GM23338 (cell line): Measurements from ENCODE around the gene SYT13. TPM values are rescaled to one million over a fixed set of nuclear protein-coding genes. Genes with fewer than 3 reads are reported as not detected.

Experiments
- ATAC-seq: fragments of 200-7000 bp; cut with Tn5 transposase; 3 replicates; pipeline ENCODE4 v1.9.1; 2020
- DNase-seq: peaks from one replicate; pipeline ENCODE4 v3.0.0-alpha.2; 2015; ENCODE audit warnings: low spot score
- H2AFZ ChIP-seq: fragments of 200-600 bp; sonication (generic); 2 replicates; pipeline ENCODE4 v1.8.0; 2016; ENCODE audit warnings: antibody characterized with exemption, mild to moderate bottlenecking, moderate library complexity
- H3F3A ChIP-seq: fragments of 200-600 bp; sonication (generic); replicated peaks from 2 replicates; pipeline ENCODE4 v1.8.0; 2017; ENCODE audit warnings: antibody characterized with exemption, mixed run types, low read depth
- H3K27ac ChIP-seq: fragments of 200-600 bp; sonication (generic); 2 replicates; pipeline ENCODE4 v1.6.1; 2016; ENCODE audit warnings: low read depth
- H3K27me3 ChIP-seq: fragments of 200-600 bp; sonication (generic); 2 replicates; pipeline ENCODE4 v1.8.0; 2016; ENCODE audit warnings: mild to moderate bottlenecking, mixed run types, moderate library complexity; ENCODE audit not compliant: insufficient read depth
- H3K36me3 ChIP-seq: fragments of 200-600 bp; sonication (generic); 2 replicates; pipeline ENCODE4 v1.8.0; 2016; ENCODE audit warnings: mild to moderate bottlenecking; ENCODE audit not compliant: insufficient read depth
- H3K4me1 ChIP-seq: fragments of 200-600 bp; sonication (generic); 2 replicates; pipeline ENCODE4 v1.8.0; 2016; ENCODE audit warnings: mild to moderate bottlenecking, moderate library complexity; ENCODE audit not compliant: insufficient read depth
- H3K4me2 ChIP-seq: fragments of 200-600 bp; sonication (generic); 2 replicates; pipeline ENCODE4 v1.7.1; 2017; ENCODE audit warnings: mixed run types
- H3K4me3 ChIP-seq: fragments of 200-600 bp; sonication (generic); 2 replicates; pipeline ENCODE4 v1.6.1; 2016; ENCODE audit warnings: mixed run types
- H3K79me2 ChIP-seq: fragments of 200-600 bp; sonication (generic); replicated peaks from 2 replicates; pipeline ENCODE4 v1.8.0; 2017; ENCODE audit warnings: mild to moderate bottlenecking; ENCODE audit not compliant: insufficient read depth
- H3K9me2 ChIP-seq: fragments of 200-600 bp; sonication (generic); 2 replicates; pipeline ENCODE4 v1.8.0; 2017; ENCODE audit not compliant: insufficient read depth
- H4K20me1 ChIP-seq: fragments of 200-600 bp; sonication (generic); replicated peaks from 2 replicates; pipeline ENCODE4 v1.8.0; 2017; ENCODE audit warnings: mild to moderate bottlenecking; ENCODE audit not compliant: insufficient read depth
- H3K27ac Mint-ChIP-seq: 2 replicates; pipeline ENCODE4 v1.8.0; 2020; ENCODE audit warnings: inconsistent platforms, mild to moderate bottlenecking, moderate library complexity, mixed read lengths
- H3K27me3 Mint-ChIP-seq: 3 replicates; pipeline ENCODE4 v1.8.0; 2022; ENCODE audit warnings: low read depth, mild to moderate bottlenecking, moderate library complexity, mixed read lengths, inconsistent platforms; ENCODE audit not compliant: insufficient read depth, poor library complexity
- H3K36me3 Mint-ChIP-seq: 3 replicates; pipeline ENCODE4 v1.8.0; 2021; ENCODE audit warnings: low read depth, mild to moderate bottlenecking, inconsistent platforms, moderate library complexity, mixed read lengths
- H3K4me1 Mint-ChIP-seq: 3 replicates; pipeline ENCODE4 v1.8.0; 2020; ENCODE audit warnings: mild to moderate bottlenecking, inconsistent platforms, mixed read lengths
- H3K4me3 Mint-ChIP-seq: 3 replicates; pipeline ENCODE4 v1.8.0; 2021; ENCODE audit warnings: moderate library complexity, mild to moderate bottlenecking, inconsistent platforms, mixed read lengths
- H3K9me3 Mint-ChIP-seq: 3 replicates; pipeline ENCODE4 v1.8.0; 2020; ENCODE audit warnings: moderate library complexity, mild to moderate bottlenecking, inconsistent platforms, mixed read lengths
- CREB1 ChIP-seq: fragments of 250-450 bp; sonication (Bioruptor Pico); IDR thresholded peaks from 2 replicates; pipeline ENCODE4 v1.5.0; 2020; ENCODE audit warnings: low read depth, mild to moderate bottlenecking, moderate library complexity
- EZH2 ChIP-seq: fragments of 200-600 bp; sonication (generic); IDR thresholded peaks from one replicate; pipeline ENCODE4 v1.8.0; 2017; ENCODE audit warnings: antibody characterized with exemption, mild to moderate bottlenecking, low read depth; ENCODE audit not compliant: unreplicated experiment
- EZH2phosphoT487 ChIP-seq: fragments of 200-600 bp; sonication (generic); IDR thresholded peaks from one replicate; pipeline ENCODE4 v1.8.1; 2018; ENCODE audit warnings: antibody characterized with exemption; ENCODE audit not compliant: unreplicated experiment
- JUNB ChIP-seq: IDR thresholded peaks from one replicate; pipeline ENCODE4 v1.6.1; 2016; ENCODE audit warnings: antibody characterized with exemption; ENCODE audit not compliant: unreplicated experiment
- NANOG ChIP-seq: IDR thresholded peaks from 2 replicates; pipeline ENCODE4 v1.6.1; 2016; ENCODE audit warnings: antibody characterized with exemption, borderline replicate concordance
- POLR2AphosphoS5 ChIP-seq: IDR thresholded peaks from 2 replicates; pipeline ENCODE4 v1.6.1; 2016; ENCODE audit warnings: antibody characterized with exemption, low read depth
- STAT1 ChIP-seq: IDR thresholded peaks from one replicate; pipeline ENCODE4 v1.6.1; 2016; ENCODE audit warnings: antibody characterized with exemption; ENCODE audit not compliant: unreplicated experiment
- ZNF114 ChIP-seq: fragments of 250-450 bp; sonication (Bioruptor Pico); IDR thresholded peaks from 2 replicates; pipeline ENCODE4 v1.5.0; 2020; ENCODE audit warnings: mild to moderate bottlenecking, moderate library complexity
- ZNF331 ChIP-seq: fragments of 250-450 bp; sonication (Bioruptor Pico); IDR thresholded peaks from 2 replicates; pipeline ENCODE4 v1.5.0; 2020; ENCODE audit warnings: low read depth, mild to moderate bottlenecking, moderate library complexity
- polyA plus RNA-seq: library from polyadenylated mRNA; unstranded; fragments of >200 nt; fragmentation: Nextera tagmentation; extraction: Ambion mirVana; gene quantifications from 2 replicates; pipeline ENCODE4 v1.2.1, GENCODE V29; 2016
- total RNA-seq: library from RNA; depleted of rRNA; stranded (reverse); fragments of >200 nt; shearing (Covaris generic); gene quantifications from 2 replicates; pipeline ENCODE4 v1.2.3, GENCODE V29; 2014
- TF ChIP-seq, protein P1 (sequence below), 2 experiments: fragments of 200-600 bp in 1 of 2; sonication (generic) in 1 of 2; conservative IDR thresholded peaks; 2 replicates each; pipeline versions ENCODE4 v1.5.1 to v1.6.1; 2016 to 2017; ENCODE audit warnings: antibody characterized with exemption in 2 of 2, low read depth in 2 of 2, mild to moderate bottlenecking in 2 of 2, moderate library complexity in 1 of 2
- TF ChIP-seq, protein P2 (sequence below): fragments of 250-450 bp; sonication (Bioruptor Pico); IDR thresholded peaks from 2 replicates; pipeline ENCODE4 v1.5.0; 2020; ENCODE audit warnings: mild to moderate bottlenecking, moderate library complexity
- TF ChIP-seq, protein P3 (sequence below): IDR thresholded peaks from one replicate; pipeline ENCODE4 v1.6.1; 2018; ENCODE audit warnings: antibody characterized with exemption; ENCODE audit not compliant: unreplicated experiment
- TF ChIP-seq, protein P4 (sequence below): IDR thresholded peaks from 2 replicates; pipeline ENCODE4 v1.6.1; 2016; ENCODE audit warnings: antibody characterized with exemption

Gene SYT13
- total and polyA plus RNA-seq, 2 experiments from 2014 or later = 3.4 to 16.3 TPM

DNA sequence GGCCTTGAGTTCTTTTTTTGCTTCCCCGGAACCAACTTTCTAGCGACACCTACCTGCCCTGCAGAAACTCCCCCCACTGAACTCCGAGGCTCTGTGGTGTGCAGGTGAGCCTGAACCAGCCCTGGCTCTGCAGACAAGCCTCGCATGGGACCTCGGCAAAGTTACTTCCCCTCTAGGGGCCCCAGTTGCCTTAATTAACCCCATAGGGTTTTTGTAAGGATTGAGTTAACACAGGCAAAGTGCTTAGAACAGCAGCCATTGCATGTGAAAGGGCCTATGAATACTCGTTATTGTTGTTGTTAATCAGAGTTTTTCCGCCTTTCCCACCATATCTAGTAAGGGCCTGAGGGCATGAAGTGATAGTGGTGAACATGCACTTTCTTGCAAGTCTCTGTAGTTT lies 12.6 kb upstream of the SYT13 start:
- Histone ChIP-seq H3K4me2 (no peak overlapping the region), H3F3A (no peaks in the 10 kb centered on the region), H3K4me3 (no peak overlapping the region), H3K27me3 (peaks cover 7% of the 10 kb centered on the region; the same call in 1 of the 2 replicates), H3K36me3 (no peaks in the 10 kb centered on the region), H3K27ac (no peak overlapping the region), H4K20me1 (0 out of 2 replicates have a peak, but pooled peaks cover 3% of the 10 kb centered on the region), H3K9me2 (no peaks in the 10 kb centered on the region), H3K4me1 (0 out of 2 replicates have a peak, but pooled peaks cover 3% of the 10 kb centered on the region), H2AFZ (no peak overlapping the region), H3K79me2 (no peaks in the 10 kb centered on the region)
- H3K4me1 Mint-ChIP-seq = peaks cover 11% of the 10 kb centered on the region
- peaks cover 16% of the 10 kb centered on the region for H3K27me3 Mint-ChIP-seq
- H3K9me3 Mint-ChIP-seq = no peaks in the 10 kb centered on the region; the same call in 2 of the 3 replicates
- H3K27ac Mint-ChIP-seq = peak overlapping the region; percentile 69
- DNase-seq (peak; percentile 83), ATAC-seq (peak; percentile 99)
- TF ChIP-seq NANOG (peak; percentile 50; the same call in 1 of the 2 replicates), JUNB (no peak), EZH2phosphoT487 (no peak), STAT1 (no peak), ZNF331 (CRISPR knock-in tag) (no peak), ZNF114 (CRISPR knock-in tag) (no peak), POLR2AphosphoS5 (no peak), EZH2 (no peak), CREB1 (CRISPR knock-in tag) (no peak)
- TF ChIP-seq, protein P1, sequence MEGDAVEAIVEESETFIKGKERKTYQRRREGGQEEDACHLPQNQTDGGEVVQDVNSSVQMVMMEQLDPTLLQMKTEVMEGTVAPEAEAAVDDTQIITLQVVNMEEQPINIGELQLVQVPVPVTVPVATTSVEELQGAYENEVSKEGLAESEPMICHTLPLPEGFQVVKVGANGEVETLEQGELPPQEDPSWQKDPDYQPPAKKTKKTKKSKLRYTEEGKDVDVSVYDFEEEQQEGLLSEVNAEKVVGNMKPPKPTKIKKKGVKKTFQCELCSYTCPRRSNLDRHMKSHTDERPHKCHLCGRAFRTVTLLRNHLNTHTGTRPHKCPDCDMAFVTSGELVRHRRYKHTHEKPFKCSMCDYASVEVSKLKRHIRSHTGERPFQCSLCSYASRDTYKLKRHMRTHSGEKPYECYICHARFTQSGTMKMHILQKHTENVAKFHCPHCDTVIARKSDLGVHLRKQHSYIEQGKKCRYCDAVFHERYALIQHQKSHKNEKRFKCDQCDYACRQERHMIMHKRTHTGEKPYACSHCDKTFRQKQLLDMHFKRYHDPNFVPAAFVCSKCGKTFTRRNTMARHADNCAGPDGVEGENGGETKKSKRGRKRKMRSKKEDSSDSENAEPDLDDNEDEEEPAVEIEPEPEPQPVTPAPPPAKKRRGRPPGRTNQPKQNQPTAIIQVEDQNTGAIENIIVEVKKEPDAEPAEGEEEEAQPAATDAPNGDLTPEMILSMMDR (conservative IDR thresholded peaks at IDR 0.05; ENCODE audit: low read depth in 2 of 2) = peak; percentile 47 to 58
- TF ChIP-seq, protein P2, sequence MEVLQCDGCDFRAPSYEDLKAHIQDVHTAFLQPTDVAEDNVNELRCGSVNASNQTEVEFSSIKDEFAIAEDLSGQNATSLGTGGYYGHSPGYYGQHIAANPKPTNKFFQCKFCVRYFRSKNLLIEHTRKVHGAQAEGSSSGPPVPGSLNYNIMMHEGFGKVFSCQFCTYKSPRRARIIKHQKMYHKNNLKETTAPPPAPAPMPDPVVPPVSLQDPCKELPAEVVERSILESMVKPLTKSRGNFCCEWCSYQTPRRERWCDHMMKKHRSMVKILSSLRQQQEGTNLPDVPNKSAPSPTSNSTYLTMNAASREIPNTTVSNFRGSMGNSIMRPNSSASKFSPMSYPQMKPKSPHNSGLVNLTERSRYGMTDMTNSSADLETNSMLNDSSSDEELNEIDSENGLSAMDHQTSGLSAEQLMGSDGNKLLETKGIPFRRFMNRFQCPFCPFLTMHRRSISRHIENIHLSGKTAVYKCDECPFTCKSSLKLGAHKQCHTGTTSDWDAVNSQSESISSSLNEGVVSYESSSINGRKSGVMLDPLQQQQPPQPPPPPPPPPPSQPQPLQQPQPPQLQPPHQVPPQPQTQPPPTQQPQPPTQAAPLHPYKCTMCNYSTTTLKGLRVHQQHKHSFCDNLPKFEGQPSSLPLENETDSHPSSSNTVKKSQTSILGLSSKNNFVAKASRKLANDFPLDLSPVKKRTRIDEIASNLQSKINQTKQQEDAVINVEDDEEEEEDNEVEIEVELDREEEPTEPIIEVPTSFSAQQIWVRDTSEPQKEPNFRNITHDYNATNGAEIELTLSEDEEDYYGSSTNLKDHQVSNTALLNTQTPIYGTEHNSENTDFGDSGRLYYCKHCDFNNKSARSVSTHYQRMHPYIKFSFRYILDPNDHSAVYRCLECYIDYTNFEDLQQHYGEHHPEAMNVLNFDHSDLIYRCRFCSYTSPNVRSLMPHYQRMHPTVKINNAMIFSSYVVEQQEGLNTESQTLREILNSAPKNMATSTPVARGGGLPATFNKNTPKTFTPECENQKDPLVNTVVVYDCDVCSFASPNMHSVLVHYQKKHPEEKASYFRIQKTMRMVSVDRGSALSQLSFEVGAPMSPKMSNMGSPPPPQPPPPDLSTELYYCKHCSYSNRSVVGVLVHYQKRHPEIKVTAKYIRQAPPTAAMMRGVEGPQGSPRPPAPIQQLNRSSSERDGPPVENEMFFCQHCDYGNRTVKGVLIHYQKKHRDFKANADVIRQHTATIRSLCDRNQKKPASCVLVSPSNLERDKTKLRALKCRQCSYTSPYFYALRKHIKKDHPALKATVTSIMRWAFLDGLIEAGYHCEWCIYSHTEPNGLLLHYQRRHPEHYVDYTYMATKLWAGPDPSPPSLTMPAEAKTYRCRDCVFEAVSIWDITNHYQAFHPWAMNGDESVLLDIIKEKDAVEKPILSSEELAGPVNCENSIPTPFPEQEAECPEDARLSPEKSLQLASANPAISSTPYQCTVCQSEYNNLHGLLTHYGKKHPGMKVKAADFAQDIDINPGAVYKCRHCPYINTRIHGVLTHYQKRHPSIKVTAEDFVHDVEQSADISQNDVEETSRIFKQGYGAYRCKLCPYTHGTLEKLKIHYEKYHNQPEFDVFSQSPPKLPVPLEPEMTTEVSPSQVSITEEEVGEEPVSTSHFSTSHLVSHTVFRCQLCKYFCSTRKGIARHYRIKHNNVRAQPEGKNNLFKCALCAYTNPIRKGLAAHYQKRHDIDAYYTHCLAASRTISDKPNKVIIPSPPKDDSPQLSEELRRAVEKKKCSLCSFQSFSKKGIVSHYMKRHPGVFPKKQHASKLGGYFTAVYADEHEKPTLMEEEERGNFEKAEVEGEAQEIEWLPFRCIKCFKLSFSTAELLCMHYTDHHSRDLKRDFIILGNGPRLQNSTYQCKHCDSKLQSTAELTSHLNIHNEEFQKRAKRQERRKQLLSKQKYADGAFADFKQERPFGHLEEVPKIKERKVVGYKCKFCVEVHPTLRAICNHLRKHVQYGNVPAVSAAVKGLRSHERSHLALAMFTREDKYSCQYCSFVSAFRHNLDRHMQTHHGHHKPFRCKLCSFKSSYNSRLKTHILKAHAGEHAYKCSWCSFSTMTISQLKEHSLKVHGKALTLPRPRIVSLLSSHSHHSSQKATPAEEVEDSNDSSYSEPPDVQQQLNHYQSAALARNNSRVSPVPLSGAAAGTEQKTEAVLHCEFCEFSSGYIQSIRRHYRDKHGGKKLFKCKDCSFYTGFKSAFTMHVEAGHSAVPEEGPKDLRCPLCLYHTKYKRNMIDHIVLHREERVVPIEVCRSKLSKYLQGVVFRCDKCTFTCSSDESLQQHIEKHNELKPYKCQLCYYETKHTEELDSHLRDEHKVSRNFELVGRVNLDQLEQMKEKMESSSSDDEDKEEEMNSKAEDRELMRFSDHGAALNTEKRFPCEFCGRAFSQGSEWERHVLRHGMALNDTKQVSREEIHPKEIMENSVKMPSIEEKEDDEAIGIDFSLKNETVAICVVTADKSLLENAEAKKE (CRISPR knock-in tag) = 0 out of 2 replicates have a peak, but pooled peaks have one; percentile 6
- TF ChIP-seq, protein P3, sequence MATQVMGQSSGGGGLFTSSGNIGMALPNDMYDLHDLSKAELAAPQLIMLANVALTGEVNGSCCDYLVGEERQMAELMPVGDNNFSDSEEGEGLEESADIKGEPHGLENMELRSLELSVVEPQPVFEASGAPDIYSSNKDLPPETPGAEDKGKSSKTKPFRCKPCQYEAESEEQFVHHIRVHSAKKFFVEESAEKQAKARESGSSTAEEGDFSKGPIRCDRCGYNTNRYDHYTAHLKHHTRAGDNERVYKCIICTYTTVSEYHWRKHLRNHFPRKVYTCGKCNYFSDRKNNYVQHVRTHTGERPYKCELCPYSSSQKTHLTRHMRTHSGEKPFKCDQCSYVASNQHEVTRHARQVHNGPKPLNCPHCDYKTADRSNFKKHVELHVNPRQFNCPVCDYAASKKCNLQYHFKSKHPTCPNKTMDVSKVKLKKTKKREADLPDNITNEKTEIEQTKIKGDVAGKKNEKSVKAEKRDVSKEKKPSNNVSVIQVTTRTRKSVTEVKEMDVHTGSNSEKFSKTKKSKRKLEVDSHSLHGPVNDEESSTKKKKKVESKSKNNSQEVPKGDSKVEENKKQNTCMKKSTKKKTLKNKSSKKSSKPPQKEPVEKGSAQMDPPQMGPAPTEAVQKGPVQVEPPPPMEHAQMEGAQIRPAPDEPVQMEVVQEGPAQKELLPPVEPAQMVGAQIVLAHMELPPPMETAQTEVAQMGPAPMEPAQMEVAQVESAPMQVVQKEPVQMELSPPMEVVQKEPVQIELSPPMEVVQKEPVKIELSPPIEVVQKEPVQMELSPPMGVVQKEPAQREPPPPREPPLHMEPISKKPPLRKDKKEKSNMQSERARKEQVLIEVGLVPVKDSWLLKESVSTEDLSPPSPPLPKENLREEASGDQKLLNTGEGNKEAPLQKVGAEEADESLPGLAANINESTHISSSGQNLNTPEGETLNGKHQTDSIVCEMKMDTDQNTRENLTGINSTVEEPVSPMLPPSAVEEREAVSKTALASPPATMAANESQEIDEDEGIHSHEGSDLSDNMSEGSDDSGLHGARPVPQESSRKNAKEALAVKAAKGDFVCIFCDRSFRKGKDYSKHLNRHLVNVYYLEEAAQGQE = no peak
- TF ChIP-seq, protein P4, sequence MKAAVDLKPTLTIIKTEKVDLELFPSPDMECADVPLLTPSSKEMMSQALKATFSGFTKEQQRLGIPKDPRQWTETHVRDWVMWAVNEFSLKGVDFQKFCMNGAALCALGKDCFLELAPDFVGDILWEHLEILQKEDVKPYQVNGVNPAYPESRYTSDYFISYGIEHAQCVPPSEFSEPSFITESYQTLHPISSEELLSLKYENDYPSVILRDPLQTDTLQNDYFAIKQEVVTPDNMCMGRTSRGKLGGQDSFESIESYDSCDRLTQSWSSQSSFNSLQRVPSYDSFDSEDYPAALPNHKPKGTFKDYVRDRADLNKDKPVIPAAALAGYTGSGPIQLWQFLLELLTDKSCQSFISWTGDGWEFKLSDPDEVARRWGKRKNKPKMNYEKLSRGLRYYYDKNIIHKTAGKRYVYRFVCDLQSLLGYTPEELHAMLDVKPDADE = no peak
- no peaks in the 10 kb centered on the region for H3K36me3 Mint-ChIP-seq
- no peak overlapping the region for H3K4me3 Mint-ChIP-seq
